Measurements from ENCODE around the gene ARF1. TPM values are rescaled to one million over a fixed set of nuclear protein-coding genes. Genes with fewer than 3 reads are reported as not detected.

The ARF1 gene
- total RNA-seq, 2 experiments from 2014 or later, result 163 to 322 TPM

DNA sequence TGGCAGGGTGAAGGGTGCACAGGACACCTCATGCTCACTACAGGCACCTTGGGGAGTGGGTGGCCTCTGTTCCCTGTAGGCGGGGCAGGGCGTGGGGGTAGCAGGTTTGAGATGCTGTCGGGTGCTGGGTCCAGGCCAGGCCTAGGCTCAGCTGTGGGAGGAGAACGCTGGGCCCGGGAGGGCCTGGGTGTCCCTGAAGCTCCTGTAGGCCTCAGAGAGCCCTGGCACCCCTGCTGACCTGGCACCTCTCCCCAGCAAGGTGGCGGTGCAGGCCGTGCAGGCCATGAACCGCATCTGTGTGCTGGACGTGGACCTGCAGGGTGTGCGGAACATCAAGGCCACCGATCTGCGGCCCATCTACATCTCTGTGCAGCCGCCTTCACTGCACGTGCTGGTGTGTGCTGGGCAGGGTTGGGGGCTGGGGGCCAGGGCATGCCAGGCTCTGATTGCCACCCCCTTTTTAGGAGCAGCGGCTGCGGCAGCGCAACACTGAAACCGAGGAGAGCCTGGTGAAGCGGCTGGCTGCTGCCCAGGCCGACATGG lies 64.7 kb downstream of the ARF1 start:
- CTCF ChIA-PET (ENCODE audit: unreplicated experiment), result no interaction called here

DNA sequence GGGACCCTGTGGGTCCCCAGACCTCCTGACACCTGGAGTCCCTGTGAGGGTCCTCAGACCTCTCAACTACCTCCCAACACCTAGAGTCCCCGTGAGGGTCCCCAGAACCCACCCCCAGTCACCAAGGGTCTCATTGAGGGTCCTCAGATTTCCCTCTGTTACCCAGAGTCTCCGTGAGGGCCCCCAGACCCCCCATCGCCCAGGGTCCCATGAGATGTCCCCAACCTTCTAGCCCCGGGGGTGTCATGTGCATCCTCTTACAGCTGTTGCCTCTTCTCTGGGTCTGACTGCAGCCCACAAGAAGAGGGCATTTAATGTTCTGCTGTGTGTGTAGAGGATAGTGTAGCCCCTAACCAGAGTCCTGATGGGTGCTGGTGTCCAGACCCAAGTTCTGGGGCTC lies 65.3 kb downstream of the ARF1 start:
- H3K4me1 ChIP-seq (ENCODE audit: insufficient read depth, low read length, poor library complexity, severe bottlenecking), result peaks cover 36% of the 10 kb centered on the region
- H3K36me3 ChIP-seq (ENCODE audit: insufficient read depth, low read length), result peaks cover 40% of the 10 kb centered on the region
- no peak for TF ChIP-seq EZH2phosphoT487 (IDR thresholded peaks at IDR 0.05; ENCODE audit: borderline replicate concordance, low read depth, low read length)
- TF ChIP-seq, protein P1, sequence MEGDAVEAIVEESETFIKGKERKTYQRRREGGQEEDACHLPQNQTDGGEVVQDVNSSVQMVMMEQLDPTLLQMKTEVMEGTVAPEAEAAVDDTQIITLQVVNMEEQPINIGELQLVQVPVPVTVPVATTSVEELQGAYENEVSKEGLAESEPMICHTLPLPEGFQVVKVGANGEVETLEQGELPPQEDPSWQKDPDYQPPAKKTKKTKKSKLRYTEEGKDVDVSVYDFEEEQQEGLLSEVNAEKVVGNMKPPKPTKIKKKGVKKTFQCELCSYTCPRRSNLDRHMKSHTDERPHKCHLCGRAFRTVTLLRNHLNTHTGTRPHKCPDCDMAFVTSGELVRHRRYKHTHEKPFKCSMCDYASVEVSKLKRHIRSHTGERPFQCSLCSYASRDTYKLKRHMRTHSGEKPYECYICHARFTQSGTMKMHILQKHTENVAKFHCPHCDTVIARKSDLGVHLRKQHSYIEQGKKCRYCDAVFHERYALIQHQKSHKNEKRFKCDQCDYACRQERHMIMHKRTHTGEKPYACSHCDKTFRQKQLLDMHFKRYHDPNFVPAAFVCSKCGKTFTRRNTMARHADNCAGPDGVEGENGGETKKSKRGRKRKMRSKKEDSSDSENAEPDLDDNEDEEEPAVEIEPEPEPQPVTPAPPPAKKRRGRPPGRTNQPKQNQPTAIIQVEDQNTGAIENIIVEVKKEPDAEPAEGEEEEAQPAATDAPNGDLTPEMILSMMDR (conservative IDR thresholded peaks at IDR 0.05; ENCODE audit: low read length), result no peak
- H2AFZ ChIP-seq (ENCODE audit: low read length), result no peak overlapping the region
- no peak overlapping the region for H3K4me3 ChIP-seq (ENCODE audit: low read depth, low read length, poor library complexity, severe bottlenecking)
- H3K9me3 ChIP-seq (ENCODE audit: low read length), result no peaks in the 10 kb centered on the region
- peaks cover 14% of the 10 kb centered on the region; the same call in 1 of the 2 replicates for H4K20me1 ChIP-seq (ENCODE audit: insufficient read depth, low read length)
- ChIA-PET CTCF (ENCODE audit: unreplicated experiment) (interaction anchor here (0.5 kb wide), 1 partner anchor 22 kb away, joined by 3 read pairs; no protein-coding TSS in a partner anchor), POLR2A (interaction anchor here (1.0 kb wide), 1 partner anchor 9 kb away, joined by 3 read pairs; no protein-coding TSS in a partner anchor)
- no peaks in the 10 kb centered on the region for H3K9me2 ChIP-seq (ENCODE audit: insufficient read depth, low read length)
- no peak overlapping the region for H3K4me2 ChIP-seq (ENCODE audit: low read length)
- BruUV-seq (replicated peaks), result no TSS peak
- no peak for DNase-seq (ENCODE audit: low spot score)
- intact Hi-C loops (cut with micrococcal nuclease; ENCODE audit: unreplicated experiment), result no loop called here
- peaks cover 21% of the 10 kb centered on the region for H3K79me2 ChIP-seq (ENCODE audit: insufficient read depth, low read depth, low read length)
- no peak overlapping the region for H3K27ac ChIP-seq (ENCODE audit: low read depth, low read length, poor library complexity, severe bottlenecking)

More for the DNA sequence above, 64.7 kb downstream of the ARF1 start:
- H3K79me2 ChIP-seq (ENCODE audit: insufficient read depth, low read depth, low read length), result peaks cover 27% of the 10 kb centered on the region
- no TSS peak for BruUV-seq (replicated peaks)
- TF ChIP-seq, protein P1 (conservative IDR thresholded peaks at IDR 0.05; ENCODE audit: low read length), result no peak
- no peak for TF ChIP-seq EZH2phosphoT487 (IDR thresholded peaks at IDR 0.05; ENCODE audit: borderline replicate concordance, low read depth, low read length)
- no peak for DNase-seq (ENCODE audit: low spot score)
- H3K36me3 ChIP-seq (ENCODE audit: insufficient read depth, low read length), result peaks cover 45% of the 10 kb centered on the region
- H3K9me2 ChIP-seq (ENCODE audit: insufficient read depth, low read length), result no peaks in the 10 kb centered on the region
- no peak overlapping the region for H3K4me3 ChIP-seq (ENCODE audit: low read depth, low read length, poor library complexity, severe bottlenecking)
- no peak overlapping the region for H2AFZ ChIP-seq (ENCODE audit: low read length)
- no peak overlapping the region for H3K4me2 ChIP-seq (ENCODE audit: low read length)
- intact Hi-C loops (cut with micrococcal nuclease; ENCODE audit: unreplicated experiment), result no loop called here
- H3K4me1 ChIP-seq (ENCODE audit: insufficient read depth, low read length, poor library complexity, severe bottlenecking), result peaks cover 42% of the 10 kb centered on the region
- no peaks in the 10 kb centered on the region for H3K9me3 ChIP-seq (ENCODE audit: low read length)
- no peak overlapping the region for H3K27ac ChIP-seq (ENCODE audit: low read depth, low read length, poor library complexity, severe bottlenecking)
- POLR2A ChIA-PET, result no interaction called here
- peaks cover 16% of the 10 kb centered on the region; the same call in 1 of the 2 replicates for H4K20me1 ChIP-seq (ENCODE audit: insufficient read depth, low read length)

DNA sequence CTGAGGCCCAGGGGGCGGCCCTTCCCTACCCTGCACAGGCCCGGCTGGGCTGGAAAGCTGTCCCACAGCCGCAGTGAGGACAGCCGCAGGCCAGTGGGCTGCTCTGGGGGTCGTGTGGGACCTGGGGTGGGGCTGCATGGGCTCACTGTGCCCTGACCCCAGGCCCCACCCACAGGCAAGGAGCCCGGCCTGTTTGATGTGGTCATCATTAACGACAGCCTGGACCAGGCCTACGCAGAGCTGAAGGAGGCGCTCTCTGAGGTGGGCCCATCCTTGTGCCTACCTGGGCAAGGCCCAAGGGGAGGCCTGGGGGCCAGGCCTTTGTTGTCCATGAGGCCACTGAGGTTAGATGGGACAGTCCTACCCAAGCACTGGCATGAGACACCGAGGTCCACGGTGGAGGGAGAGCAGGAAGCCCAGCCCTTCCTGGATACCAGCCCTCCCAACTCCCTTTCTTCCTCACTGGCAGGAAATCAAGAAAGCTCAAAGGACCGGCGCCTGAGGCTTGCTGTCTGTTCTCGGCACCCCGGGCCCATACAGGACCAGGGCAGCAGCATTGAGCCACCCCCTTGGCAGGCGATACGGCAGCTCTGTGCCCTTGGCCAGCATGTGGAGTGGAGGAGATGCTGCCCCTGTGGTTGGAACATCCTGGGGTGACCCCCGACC lies 65.8 kb downstream of the ARF1 start:
- no peak overlapping the region for H3K4me2 ChIP-seq (ENCODE audit: low read length)
- H3K9me3 ChIP-seq (ENCODE audit: low read length), result no peaks in the 10 kb centered on the region
- no peaks in the 10 kb centered on the region for H3K9me2 ChIP-seq (ENCODE audit: insufficient read depth, low read length)
- no TSS peak for BruUV-seq (replicated peaks)
- ChIA-PET CTCF (ENCODE audit: unreplicated experiment) (interaction anchor here (0.5 kb wide), 1 partner anchor 23 kb away, joined by 3 read pairs; no protein-coding TSS in a partner anchor), POLR2A (interaction anchor here (1.0 kb wide), 1 partner anchor 10 kb away, joined by 3 read pairs; no protein-coding TSS in a partner anchor)
- intact Hi-C loops (cut with micrococcal nuclease; ENCODE audit: unreplicated experiment), result no loop called here
- H3K27ac ChIP-seq (ENCODE audit: low read depth, low read length, poor library complexity, severe bottlenecking), result no peak overlapping the region
- H3K79me2 ChIP-seq (ENCODE audit: insufficient read depth, low read depth, low read length), result peaks cover 16% of the 10 kb centered on the region
- H3K4me3 ChIP-seq (ENCODE audit: low read depth, low read length, poor library complexity, severe bottlenecking), result no peak overlapping the region
- H2AFZ ChIP-seq (ENCODE audit: low read length), result no peak overlapping the region
- H3K36me3 ChIP-seq (ENCODE audit: insufficient read depth, low read length), result peaks cover 35% of the 10 kb centered on the region
- TF ChIP-seq, protein P1 (conservative IDR thresholded peaks at IDR 0.05; ENCODE audit: low read length), result no peak
- TF ChIP-seq EZH2phosphoT487 (IDR thresholded peaks at IDR 0.05; ENCODE audit: borderline replicate concordance, low read depth, low read length), result no peak
- H4K20me1 ChIP-seq (ENCODE audit: insufficient read depth, low read length), result peaks cover 8% of the 10 kb centered on the region; the same call in 1 of the 2 replicates
- H3K4me1 ChIP-seq (ENCODE audit: insufficient read depth, low read length, poor library complexity, severe bottlenecking), result peaks cover 31% of the 10 kb centered on the region
- DNase-seq (ENCODE audit: low spot score), result no peak

Data from OCI-LY7 (cell line).